Keratinocyte (primary cell): ENCODE measurements around the gene GRIA4. TPM values are rescaled to one million over a fixed set of nuclear protein-coding genes. Genes with fewer than 3 reads are reported as not detected.

Experiments used
- DNase-seq: peaks from one replicate; pipeline ENCODE4 v3.0.0-alpha.2; 2011; ENCODE audit warnings: low read depth, missing footprints, low spot score
- FAIRE-seq: peaks from 2 replicates; lab custom pipeline; 2011; peaks lifted over from hg19 to GRCh38; lab: Jason Lieb, UNC
- H2AFZ ChIP-seq: 2 replicates; pipeline ENCODE4 v1.6.0; 2012; ENCODE audit warnings: low read length, control low read depth, inconsistent platforms; ENCODE audit not compliant: control insufficient read depth
- H3K27ac ChIP-seq: 2 replicates; pipeline ENCODE4 v1.5.1; 2011; ENCODE audit warnings: low read length; ENCODE audit not compliant: control insufficient read depth, insufficient read depth
- H3K27me3 ChIP-seq: 3 replicates; pipeline ENCODE4 v1.6.0; 2011; ENCODE audit warnings: low read length; ENCODE audit not compliant: control insufficient read depth, insufficient read depth; ENCODE audit errors: extremely low read depth
- H3K36me3 ChIP-seq, 2 experiments: 2 replicates in 1 of 2; 3 replicates in 1 of 2; pipeline ENCODE4 v1.5.1; 2011; ENCODE audit warnings: low read length in 2 of 2, mild to moderate bottlenecking in 1 of 2; ENCODE audit not compliant: control insufficient read depth in 2 of 2, insufficient read depth in 2 of 2; ENCODE audit errors: extremely low read depth in 1 of 2
- H3K4me1 ChIP-seq: 3 replicates; pipeline ENCODE4 v1.5.1; 2011; ENCODE audit warnings: low read length; ENCODE audit not compliant: control insufficient read depth, insufficient read depth; ENCODE audit errors: extremely low read depth
- H3K4me2 ChIP-seq: 3 replicates; pipeline ENCODE4 v1.6.0; 2011; ENCODE audit warnings: low read depth, low read length; ENCODE audit not compliant: control insufficient read depth, insufficient read depth; ENCODE audit errors: extremely low read depth
- H3K4me3 ChIP-seq, 3 experiments: fragments of 200-600 bp in 1 of 3; sonication (generic) in 1 of 3; 2 replicates in 2 of 3; 3 replicates in 1 of 3; pipeline ENCODE4 v1.5.1; 2011 to 2016; ENCODE audit warnings: low read length in 3 of 3, mild to moderate bottlenecking in 3 of 3, control low read depth in 2 of 3, inconsistent platforms in 1 of 3, low read depth in 1 of 3, mixed read lengths in 1 of 3, mixed run types in 1 of 3, moderate library complexity in 1 of 3; ENCODE audit not compliant: control insufficient read depth in 2 of 3, insufficient read depth in 2 of 3; ENCODE audit errors: extremely low read depth in 1 of 3
- H3K79me2 ChIP-seq: 2 replicates; pipeline ENCODE4 v1.6.0; 2012; ENCODE audit warnings: low read length; ENCODE audit not compliant: control insufficient read depth, insufficient read depth
- H3K9ac ChIP-seq: 3 replicates; pipeline ENCODE4 v1.6.0; 2011; ENCODE audit warnings: low read length; ENCODE audit not compliant: control insufficient read depth, insufficient read depth; ENCODE audit errors: extremely low read depth
- H3K9me1 ChIP-seq: 3 replicates; pipeline ENCODE4 v1.6.0; 2011; ENCODE audit warnings: low read length; ENCODE audit not compliant: control insufficient read depth, insufficient read depth; ENCODE audit errors: extremely low read depth
- H3K9me3 ChIP-seq: 2 replicates; pipeline ENCODE4 v1.5.1; 2012; ENCODE audit warnings: low read depth, low read length; ENCODE audit not compliant: control insufficient read depth
- H4K20me1 ChIP-seq: 3 replicates; pipeline ENCODE4 v1.6.0; 2011; ENCODE audit warnings: low read length; ENCODE audit not compliant: control insufficient read depth, insufficient read depth; ENCODE audit errors: extremely low read depth
- EZH2 ChIP-seq: IDR thresholded peaks from one replicate; pipeline ENCODE4 v1.6.1; 2012; ENCODE audit warnings: inconsistent platforms, mild to moderate bottlenecking, low read length, moderate library complexity
- dilution Hi-C: fragments of 300-500 bp; cut with MboI; formaldehyde crosslinking; loops from one replicate; pipeline ENCODE4 v1.7.0; 2020; ENCODE audit warnings: low sequenced_read_pairs; ENCODE audit not compliant: extremely low pct_ligation_motif_present
- polyA plus RNA-seq, 5 experiments: library from polyadenylated mRNA; depleted of rRNA in 3 of 5; stranded (reverse) in 3 of 5; stranded (forward) in 1 of 5; unstranded in 1 of 5; fragments of >200 nt; gene quantifications; 1 replicate in 1 of 5; 2 replicates in 3 of 5; 3 replicates in 1 of 5; pipeline versions ENCODE4 v1.2.1 to v1.2.3, GENCODE V29; 2011 to 2012; ENCODE audit warnings: missing spikeins in 2 of 5, low read depth in 1 of 5, low replicate concordance in 1 of 5
- TF ChIP-seq, protein P1 (sequence below), 3 experiments: IDR thresholded peaks in 1 of 3; conservative IDR thresholded peaks in 1 of 3; optimal IDR thresholded peaks in 1 of 3; 2 replicates in 2 of 3; 3 replicates in 1 of 3; pipeline versions ENCODE3 to v1.5.1; 2011; ENCODE audit warnings: low read length in 3 of 3, mild to moderate bottlenecking in 3 of 3, moderate library complexity in 2 of 3, control low read depth in 1 of 3, inconsistent platforms in 1 of 3; ENCODE audit not compliant: insufficient read depth in 2 of 3; ENCODE audit errors: extremely low read depth in 1 of 3

Gene GRIA4
- polyA plus RNA-seq, 1 donor (not counting 4 experiments of a cell fraction or from before 2014, with no cell fraction given) = not detected

DNA sequence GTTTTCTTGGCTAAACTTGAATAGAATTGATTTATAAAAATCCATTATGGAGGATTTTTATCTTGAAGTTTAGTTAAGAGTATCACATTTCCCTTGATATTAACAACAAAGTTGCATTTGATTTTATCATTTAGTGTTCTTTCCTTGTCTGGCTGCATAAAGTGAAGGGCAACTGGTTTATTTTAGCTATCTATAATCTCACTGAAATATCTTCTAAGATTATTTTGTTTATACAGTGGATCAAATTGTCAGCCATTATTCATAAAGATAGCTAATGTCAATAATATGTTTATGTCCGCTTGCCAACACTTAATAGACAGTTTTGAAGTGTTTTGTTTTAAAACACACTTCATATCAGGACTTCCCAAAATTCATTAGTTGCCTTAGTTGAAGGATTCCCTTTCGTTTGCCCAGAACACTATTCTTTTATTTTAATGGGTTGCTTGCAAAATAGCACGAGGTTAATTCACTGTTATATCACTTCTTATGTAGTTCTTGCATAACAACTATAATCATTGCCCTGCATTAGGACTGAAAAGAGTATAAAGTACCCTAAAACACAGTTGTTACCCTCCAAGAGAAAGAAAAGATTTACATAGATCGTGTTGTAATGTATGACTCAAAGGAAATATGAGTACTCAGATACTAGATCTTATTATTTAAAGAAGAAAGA lies 339.2 kb downstream of the GRIA4 start:
- H3K4me1 ChIP-seq = no peaks in the 10 kb centered on the region
- H2AFZ ChIP-seq = no peak overlapping the region

DNA sequence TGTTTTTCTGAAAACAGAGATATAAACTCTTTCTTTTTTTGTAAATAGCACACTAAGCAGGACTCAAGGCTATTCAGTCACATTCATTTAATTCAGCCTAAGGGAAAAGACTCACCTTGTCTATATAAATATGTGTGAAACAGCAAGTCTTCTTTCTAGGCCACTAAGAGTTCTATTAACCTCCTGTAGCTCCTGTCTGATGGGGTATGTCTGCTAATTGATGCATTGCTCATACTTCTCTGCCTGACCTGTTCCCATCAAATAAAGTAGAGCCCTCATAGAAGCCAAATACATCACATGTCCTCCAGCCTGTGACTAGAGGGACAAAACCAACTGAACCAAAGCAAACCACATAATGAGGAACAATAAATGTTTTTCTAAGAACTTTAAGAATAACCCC lies 344.0 kb downstream of the GRIA4 start:
- Histone ChIP-seq H2AFZ (no peak overlapping the region), H3K4me3 (no peak overlapping the region), H3K4me1 (no peaks in the 10 kb centered on the region), H3K36me3 (no peaks in the 10 kb centered on the region), H4K20me1 (no peaks in the 10 kb centered on the region), H3K79me2 (no peaks in the 10 kb centered on the region), H3K27ac (no peak overlapping the region), H3K9me3 (no peaks in the 10 kb centered on the region), H3K9ac (no peak overlapping the region), H3K4me2 (no peak overlapping the region), H3K9me1 (no peaks in the 10 kb centered on the region), H3K27me3 (no peaks in the 10 kb centered on the region)
- DNase-seq = no peak
- dilution Hi-C loops = no loop called here
- no peak for TF ChIP-seq EZH2
- TF ChIP-seq, protein P1, sequence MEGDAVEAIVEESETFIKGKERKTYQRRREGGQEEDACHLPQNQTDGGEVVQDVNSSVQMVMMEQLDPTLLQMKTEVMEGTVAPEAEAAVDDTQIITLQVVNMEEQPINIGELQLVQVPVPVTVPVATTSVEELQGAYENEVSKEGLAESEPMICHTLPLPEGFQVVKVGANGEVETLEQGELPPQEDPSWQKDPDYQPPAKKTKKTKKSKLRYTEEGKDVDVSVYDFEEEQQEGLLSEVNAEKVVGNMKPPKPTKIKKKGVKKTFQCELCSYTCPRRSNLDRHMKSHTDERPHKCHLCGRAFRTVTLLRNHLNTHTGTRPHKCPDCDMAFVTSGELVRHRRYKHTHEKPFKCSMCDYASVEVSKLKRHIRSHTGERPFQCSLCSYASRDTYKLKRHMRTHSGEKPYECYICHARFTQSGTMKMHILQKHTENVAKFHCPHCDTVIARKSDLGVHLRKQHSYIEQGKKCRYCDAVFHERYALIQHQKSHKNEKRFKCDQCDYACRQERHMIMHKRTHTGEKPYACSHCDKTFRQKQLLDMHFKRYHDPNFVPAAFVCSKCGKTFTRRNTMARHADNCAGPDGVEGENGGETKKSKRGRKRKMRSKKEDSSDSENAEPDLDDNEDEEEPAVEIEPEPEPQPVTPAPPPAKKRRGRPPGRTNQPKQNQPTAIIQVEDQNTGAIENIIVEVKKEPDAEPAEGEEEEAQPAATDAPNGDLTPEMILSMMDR (optimal IDR thresholded peaks at IDR 0.05 in 1 of 3, IDR thresholded peaks at IDR 0.05 in 1 of 3, conservative IDR thresholded peaks at IDR 0.05 in 1 of 3; ENCODE audit: extremely low read depth in 1 of 3, insufficient read depth in 2 of 3, low read length in 3 of 3) = no peak
- FAIRE-seq = no peak

More for the DNA sequence above, 339.2 kb downstream of the GRIA4 start:
- Histone ChIP-seq H4K20me1 (no peaks in the 10 kb centered on the region), H3K9me3 (no peaks in the 10 kb centered on the region), H3K36me3 (no peaks in the 10 kb centered on the region), H3K27me3 (no peaks in the 10 kb centered on the region), H3K9me1 (no peaks in the 10 kb centered on the region), H3K79me2 (no peaks in the 10 kb centered on the region), H3K9ac (no peak overlapping the region), H3K4me3 (no peak overlapping the region), H3K27ac (no peak overlapping the region), H3K4me2 (no peak overlapping the region)
- FAIRE-seq (no peak), DNase-seq (no peak)
- TF ChIP-seq, protein P1 (optimal IDR thresholded peaks at IDR 0.05 in 1 of 3, IDR thresholded peaks at IDR 0.05 in 1 of 3, conservative IDR thresholded peaks at IDR 0.05 in 1 of 3; ENCODE audit: extremely low read depth in 1 of 3, insufficient read depth in 2 of 3, low read length in 3 of 3) = no peak
- no peak for TF ChIP-seq EZH2
- dilution Hi-C loops = no loop called here
